ENCODE results near the gene NT5DC4.

The NT5DC4 gene

GRCh38 chr2:112774536-112775285 is 53.9 kb downstream of the NT5DC4 start:
- Histone ChIP-seq H3K27ac (no peak overlapping the region), H3K4me3 (no peak overlapping the region)

GRCh38 chr2:112776113-112776512 is 55.3 kb downstream of the NT5DC4 start:
- H3K4me3 ChIP-seq, result no peak overlapping the region
- H3K27ac ChIP-seq, result no peak overlapping the region

GRCh38 chr2:112777036-112777435 is 56.2 kb downstream of the NT5DC4 start:
- Histone ChIP-seq H3K4me3 (no peak overlapping the region), H3K27ac (no peak overlapping the region)

- no peak overlapping the region for H3K4me3 ChIP-seq
- H3K27ac ChIP-seq, result no peak overlapping the region
Observed at GRCh38 chr2:112779598-112779997, 58.8 kb downstream of the NT5DC4 start.

GRCh38 chr2:112782234-112782799 is 61.5 kb downstream of the NT5DC4 start:
- H3K27ac ChIP-seq, result no peak overlapping the region
- H3K4me3 ChIP-seq, result no peak overlapping the region

- Histone ChIP-seq H3K27ac (peak overlapping the region in 1 of 21 experiments; percentile 59), H3K4me3 (peak overlapping the region in 1 of 7 experiments; percentile 0)
Observed at GRCh38 chr2:112783187-112783714, 62.4 kb downstream of the NT5DC4 start.

GRCh38 chr2:112784199-112785189 is 63.7 kb downstream of the NT5DC4 start, which contains the start of gene IL1A:
Gene IL1A, minus strand, starts transcription at chr2:112784493. Its CDS starts 723 bp downstream, at chr2:112783770.
- Histone ChIP-seq H3K27ac (peak within 1 kb of the TSS in 1 of 21 experiments; percentile 59), H3K4me3 (peak within 1 kb of the TSS in 2 of 7 experiments; percentile 0 to 14)

- Histone ChIP-seq H3K27ac (no peak overlapping the region), H3K4me3 (no peak overlapping the region)
Observed at GRCh38 chr2:112787294-112787693, 66.5 kb downstream of the NT5DC4 start.

GRCh38 chr2:112787729-112788393 is 67.0 kb downstream of the NT5DC4 start:
- no peak overlapping the region for H3K4me3 ChIP-seq
- no peak overlapping the region for H3K27ac ChIP-seq

GRCh38 chr2:112788653-112789052 is 67.8 kb downstream of the NT5DC4 start:
- no peak overlapping the region for H3K4me3 ChIP-seq
- H3K27ac ChIP-seq, result no peak overlapping the region
